HS-5 (cell line): Measurements from ENCODE around the gene RBM10.
"Not testable (repeated sequence)": the region's sequence is repeated elsewhere in the genome, so short reads cannot be mapped to it uniquely, and the experiment has no call there.

ENCODE experiments used
- DNase-seq: peaks from one replicate; pipeline ENCODE4 v3.0.0-alpha.2; 2012; ENCODE audit warnings: low read depth

The RBM10 gene, protein sequence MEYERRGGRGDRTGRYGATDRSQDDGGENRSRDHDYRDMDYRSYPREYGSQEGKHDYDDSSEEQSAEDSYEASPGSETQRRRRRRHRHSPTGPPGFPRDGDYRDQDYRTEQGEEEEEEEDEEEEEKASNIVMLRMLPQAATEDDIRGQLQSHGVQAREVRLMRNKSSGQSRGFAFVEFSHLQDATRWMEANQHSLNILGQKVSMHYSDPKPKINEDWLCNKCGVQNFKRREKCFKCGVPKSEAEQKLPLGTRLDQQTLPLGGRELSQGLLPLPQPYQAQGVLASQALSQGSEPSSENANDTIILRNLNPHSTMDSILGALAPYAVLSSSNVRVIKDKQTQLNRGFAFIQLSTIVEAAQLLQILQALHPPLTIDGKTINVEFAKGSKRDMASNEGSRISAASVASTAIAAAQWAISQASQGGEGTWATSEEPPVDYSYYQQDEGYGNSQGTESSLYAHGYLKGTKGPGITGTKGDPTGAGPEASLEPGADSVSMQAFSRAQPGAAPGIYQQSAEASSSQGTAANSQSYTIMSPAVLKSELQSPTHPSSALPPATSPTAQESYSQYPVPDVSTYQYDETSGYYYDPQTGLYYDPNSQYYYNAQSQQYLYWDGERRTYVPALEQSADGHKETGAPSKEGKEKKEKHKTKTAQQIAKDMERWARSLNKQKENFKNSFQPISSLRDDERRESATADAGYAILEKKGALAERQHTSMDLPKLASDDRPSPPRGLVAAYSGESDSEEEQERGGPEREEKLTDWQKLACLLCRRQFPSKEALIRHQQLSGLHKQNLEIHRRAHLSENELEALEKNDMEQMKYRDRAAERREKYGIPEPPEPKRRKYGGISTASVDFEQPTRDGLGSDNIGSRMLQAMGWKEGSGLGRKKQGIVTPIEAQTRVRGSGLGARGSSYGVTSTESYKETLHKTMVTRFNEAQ

DNA sequence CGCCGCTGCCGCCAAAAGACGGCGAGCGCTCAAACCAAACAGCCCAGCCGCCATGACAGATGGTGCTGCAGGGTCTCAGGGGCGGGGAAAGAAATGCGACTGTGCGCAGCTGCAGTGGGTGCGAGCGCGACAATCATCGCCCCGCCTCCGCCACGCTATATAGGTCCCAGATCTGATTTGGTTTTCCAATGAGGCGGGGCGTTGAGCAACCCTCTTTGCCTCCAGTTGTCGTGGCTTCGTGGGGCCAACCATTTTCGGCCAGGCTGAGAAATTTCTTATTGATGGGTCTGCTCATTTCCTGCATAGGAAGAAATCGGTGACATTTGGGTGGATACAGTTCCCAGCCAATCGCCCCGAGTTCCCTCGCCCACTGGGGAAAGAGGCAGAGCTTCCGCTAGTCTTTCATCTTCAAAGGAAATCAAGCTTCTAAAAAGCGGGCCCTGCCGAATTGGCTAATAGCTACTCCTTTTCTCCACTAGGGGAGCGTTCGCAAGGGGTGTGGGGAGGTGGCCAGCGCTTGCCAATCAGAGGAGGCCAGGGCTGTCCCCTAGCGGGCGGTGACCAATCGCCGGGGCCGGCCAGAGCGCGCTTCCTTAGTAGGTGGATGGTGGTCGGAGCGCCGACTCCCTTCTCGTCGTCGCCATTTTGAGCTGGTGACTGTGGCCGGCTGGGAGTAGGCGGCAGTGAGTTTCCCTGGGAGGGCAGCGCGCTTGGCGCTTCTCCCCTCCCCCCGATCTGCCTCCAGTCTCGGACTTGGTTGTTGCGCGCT is at the start of gene RBM10, which contains the start of gene NDUFB11:
Gene RBM10 (plus strand): TSS at position 596 of the 769 bp plus-strand sequence. CDS start 2,261 bp downstream, outside the sequence.
Gene NDUFB11 (minus strand): TSS at position 77 of the 769 bp plus-strand sequence. CDS start 23 bp downstream, at position 54.
- peak; percentile 70 for DNase-seq

DNA sequence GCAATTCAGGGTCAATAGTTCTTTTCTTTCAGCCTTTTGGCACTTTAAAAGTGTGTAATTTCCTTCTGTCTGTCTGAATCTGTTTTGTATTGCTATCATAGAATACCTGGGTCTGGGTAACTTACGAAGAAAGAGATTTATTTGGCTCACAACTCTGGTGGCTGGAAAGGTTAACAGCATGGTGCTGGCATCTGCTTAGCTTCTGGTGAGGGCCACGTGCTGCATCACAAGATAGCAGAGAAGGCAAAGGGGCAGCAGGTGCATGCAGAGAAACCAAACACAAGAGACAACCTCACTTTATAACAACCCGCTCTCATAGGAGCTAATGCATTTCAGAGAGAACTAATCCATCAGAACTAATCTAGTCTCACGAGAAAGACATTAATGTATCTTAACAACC is 48.0 kb upstream of the RBM10 start:
- no peak for DNase-seq

DNA sequence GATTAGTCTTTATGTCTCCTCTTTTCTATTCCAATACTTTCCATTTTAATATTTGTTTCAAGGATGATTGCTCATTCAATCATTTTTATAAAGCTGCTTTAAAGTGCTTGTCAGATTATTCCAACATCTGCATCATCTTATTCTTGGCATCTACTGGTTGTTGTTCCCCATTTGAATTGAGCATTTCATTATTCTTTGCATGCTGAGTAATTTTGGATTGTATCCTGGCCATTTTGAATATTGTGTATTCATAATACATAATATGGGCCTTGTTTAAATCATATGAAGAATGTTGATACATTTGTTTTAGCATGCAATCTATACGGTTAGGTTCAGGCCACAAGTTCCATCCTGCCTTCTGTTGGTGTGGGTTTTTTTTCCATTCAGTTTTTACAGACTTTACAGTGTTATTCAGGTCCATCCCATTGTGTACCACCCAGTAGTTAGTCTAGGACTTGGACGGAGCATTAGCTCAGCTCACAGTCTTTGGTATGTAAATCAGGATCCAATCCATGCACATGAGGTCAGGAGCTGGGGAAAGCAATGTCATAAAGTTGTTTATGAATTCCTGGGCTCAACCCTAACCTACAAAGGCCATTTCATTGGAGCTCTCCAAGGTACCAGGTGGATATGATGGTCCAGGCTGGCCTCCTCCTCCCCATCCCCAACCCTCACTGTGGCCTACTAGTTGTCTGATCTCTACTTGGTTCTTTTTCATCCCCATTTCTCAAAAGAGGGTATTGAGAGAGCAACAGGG is 46.5 kb upstream of the RBM10 start:
- no peak for DNase-seq

DNA sequence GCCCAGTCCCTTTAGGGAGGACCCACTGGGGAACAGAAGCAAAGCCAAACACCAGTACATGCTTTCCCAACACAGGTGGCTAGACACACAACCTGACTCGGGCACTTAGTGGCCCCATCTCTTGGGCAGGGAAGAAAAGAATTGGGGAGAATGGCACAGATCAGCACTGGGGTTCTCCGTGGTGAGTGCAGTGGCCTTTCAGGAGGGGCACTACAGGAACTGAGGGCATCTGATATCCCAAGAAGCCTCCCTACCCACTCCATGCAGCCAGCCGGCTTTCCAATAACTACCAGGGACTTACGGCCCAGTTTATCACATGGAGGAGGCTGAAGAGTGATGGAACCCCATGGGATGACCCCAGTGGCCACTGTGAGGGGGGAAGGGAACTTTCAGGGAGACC is 43.8 kb upstream of the RBM10 start:
- no peak for DNase-seq

DNA sequence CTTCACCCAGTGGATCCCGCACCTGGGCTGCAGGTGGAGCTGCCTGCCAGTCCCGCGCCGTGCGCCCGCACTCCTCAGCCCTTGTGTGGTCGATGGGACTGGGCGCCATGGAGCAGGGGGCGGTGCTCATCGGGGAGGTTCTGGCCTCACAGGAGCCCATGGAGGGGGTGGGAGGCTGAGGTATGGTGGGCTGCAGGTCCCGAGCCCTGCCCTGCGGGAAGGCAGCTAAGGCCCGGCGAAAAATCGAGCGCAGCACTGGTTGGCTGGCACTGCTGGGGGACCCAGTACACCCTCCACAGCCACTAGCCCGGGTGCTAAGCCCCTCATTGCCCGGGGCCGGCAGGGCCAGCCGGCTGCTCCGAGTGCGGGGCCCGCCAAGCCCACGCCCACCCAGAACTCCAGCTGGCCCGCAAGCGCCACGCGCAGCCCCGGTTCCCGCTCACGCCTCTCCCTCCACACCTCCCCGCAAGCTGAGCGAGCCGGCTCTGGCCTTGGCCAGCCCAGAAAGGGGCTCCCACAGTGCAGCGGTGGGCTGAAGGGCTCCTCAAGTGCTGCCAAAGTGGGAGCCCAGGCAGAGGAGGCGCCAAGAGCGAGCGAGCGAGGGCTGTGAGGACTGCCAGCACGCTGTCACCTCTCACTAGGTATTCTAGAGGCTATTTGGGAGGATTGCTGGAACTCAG is 33.9 kb upstream of the RBM10 start:
- DNase-seq, result not testable (repeated sequence)

DNA sequence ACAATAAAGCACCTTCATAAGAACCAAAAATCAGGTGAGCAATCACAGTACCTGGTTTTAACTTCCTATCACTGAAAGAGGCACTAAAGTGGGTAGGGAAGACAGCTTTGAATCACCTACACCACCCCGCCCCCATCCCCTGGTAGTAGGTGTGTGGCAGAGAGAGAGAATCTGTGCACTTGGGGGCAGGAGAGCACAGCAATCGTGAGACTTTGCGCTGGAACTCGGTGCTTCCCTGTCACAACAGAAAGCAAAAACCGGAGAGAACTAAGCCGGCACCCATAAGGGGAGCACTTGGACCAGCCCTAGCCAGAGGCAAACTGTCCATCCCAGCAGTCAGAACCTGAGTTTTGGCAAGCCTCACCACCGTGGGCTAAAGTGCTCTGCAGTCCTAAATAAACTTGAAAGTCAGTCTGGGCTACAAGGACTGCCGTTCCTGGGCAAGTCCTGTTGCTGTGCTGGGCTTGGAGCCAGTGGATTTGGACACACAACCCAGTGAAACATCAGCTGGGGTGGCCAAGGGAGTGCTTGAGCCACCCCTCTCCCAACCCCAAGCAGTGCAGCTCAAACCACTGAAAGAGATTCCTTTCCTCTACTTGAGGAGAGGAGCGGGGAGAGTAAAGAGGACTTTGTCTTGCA is 32.6 kb upstream of the RBM10 start:
- DNase-seq, result no peak

DNA sequence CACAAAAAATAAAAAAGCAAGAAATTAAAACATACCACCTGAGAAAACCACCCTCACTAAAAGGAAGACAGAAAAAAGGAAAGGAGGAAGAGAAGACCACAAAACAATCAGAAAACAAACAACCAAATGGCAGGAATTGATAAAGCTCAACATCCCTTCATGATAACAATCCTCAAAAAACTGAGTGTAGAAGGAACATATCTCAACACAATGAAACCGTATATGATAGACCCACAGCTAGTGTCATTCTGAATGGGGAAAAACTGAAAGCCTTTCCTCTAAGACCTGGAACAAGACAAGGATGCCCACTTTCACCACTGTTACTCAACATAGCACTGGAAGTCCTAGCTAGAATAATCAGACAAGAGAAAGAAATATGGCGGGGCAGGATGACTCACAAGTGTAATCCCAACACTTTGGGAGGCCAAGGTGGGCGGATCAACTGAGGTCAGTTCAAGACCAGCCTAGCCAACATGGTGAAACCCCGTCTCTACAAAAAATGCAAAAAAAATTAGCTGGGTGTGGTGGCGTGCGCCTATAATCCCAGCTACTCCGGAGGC is 28.4 kb upstream of the RBM10 start:
- DNase-seq, result not testable (repeated sequence)

DNA sequence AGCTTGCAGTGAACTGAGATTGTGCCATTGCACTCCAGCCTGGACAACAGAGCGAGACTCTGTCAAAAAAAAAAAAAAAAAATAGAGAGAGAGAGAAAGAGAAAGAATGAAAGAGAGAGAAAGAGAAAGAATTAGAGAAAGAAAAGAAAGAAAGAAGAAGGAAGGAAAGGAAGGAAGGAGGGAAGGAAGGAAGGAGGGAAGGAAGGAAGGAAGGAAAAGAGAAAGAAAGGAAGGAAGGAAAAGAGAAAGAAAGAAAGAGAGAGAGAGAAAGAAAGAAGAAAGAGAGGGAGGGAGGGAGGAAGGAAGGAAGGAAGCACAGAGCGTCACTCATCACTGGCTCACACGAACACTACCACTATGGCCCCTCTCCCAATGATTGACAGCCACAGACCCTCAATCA is 20.6 kb upstream of the RBM10 start:
- not testable (repeated sequence) for DNase-seq

DNA sequence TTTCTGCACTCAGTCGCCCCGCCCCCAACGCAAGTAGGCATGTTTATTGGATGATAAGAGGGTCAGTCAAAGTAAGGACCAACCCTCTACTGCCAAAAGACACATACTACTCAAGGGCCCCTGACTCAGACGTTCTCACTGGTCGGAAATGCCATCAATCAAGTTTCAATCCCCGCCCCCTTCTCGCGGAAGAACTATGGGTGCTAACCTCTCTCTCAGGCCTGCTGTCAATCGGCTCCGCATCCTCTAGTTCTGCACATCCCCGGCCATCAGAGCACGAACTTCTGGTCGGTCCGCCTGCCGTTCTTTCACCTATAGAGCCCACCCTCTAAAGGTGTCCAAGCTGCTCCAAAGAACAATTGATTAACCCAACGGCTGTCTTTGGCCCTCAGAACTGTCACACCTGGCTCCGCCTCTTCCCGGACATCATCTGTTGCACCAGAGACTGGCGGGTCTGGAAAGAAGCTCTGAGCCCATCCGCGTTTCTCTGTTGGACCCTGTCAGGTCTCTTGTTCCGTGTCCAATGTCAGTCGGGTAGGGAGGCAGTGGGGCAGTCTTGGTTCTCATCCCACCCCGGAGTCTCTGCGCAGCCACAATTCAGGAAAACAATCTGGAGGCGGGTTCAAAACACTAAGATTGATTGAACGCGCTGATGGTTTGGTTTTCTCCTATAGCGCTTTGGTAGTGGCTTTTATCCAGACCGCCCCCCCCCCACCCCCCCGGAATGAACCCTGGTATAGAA is 15.7 kb upstream of the RBM10 start:
- peak; percentile 81 for DNase-seq

DNA sequence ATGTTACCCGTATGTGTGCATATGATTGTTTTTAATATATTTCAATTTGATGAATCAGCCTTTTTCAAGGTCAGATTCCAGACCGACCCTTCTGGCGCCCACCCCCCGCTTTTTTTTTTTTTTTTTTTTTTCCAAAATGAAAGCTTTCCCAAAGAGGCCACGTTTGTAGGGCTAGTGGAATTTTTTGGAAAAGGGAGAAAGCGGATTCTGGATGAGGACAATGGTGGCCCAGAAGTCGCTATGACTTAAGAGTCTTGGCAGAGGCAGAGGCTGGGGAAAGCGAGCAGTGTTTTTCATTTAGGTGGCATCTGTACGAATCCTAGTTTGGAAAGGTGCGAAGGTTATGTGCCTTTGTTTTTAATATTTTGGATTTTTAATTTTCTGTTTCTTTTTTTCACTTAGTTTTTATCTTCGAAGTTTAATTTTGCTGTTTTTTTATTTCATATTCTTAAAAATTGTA is 15.1 kb upstream of the RBM10 start:
- DNase-seq, result no peak

DNA sequence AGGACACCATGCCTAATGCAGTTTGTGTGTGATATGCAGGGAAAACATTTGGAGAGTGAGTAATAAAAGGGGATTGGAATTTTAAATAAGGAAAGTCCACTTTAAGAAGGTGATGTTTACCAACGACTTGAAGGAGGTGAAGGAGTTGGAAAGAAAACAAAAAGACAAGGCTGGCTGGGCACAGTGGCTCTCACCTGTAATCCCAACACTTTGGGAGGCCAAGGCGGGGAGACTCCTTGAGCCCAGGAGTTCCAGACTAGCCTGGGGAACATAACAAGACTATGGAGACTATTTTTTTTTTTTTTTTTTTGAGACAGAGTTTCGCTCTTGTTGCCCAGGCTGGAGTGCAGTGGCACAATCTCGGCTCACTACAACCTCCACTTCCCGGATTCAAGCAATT is 11.5 kb upstream of the RBM10 start:
- no peak for DNase-seq

DNA sequence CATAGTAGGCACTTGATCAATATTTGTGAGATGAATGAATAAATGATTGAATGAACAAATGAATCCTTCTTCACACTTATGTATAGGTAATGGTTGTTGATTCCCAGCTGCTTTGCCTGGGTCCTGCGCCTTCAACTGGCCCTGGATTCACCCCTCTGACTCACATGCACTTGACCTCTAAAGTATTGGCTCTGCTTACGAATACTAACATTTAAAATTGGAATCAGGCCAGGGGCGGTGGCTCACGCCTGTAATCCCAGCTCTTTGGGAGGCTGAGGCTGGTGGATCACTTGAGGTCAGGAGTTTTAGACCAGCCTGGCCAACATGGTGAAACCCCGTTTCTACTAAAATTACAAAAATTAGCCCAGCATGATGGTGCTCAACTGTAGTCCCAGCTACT is 9.4 kb upstream of the RBM10 start:
- not testable (repeated sequence) for DNase-seq

DNA sequence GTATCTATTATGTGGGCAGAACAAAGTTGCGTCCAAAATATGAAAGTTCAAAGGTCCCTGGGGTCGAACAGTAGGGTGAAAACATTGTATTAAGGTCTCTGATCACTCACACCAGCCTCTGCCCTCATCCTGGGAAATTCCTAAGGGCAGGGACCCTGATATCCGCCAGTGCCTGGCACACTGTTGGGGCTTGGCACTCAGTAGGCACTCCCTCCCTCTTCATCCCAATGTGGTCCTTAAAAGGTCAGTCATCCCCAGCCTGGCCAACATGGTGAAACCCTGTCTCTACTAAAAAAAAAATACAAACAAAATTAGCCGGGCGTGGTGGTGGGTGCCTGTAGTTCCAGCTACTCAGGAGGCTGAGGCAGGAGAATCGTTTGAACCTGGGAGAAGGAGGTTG is 6.8 kb upstream of the RBM10 start:
- no peak for DNase-seq

DNA sequence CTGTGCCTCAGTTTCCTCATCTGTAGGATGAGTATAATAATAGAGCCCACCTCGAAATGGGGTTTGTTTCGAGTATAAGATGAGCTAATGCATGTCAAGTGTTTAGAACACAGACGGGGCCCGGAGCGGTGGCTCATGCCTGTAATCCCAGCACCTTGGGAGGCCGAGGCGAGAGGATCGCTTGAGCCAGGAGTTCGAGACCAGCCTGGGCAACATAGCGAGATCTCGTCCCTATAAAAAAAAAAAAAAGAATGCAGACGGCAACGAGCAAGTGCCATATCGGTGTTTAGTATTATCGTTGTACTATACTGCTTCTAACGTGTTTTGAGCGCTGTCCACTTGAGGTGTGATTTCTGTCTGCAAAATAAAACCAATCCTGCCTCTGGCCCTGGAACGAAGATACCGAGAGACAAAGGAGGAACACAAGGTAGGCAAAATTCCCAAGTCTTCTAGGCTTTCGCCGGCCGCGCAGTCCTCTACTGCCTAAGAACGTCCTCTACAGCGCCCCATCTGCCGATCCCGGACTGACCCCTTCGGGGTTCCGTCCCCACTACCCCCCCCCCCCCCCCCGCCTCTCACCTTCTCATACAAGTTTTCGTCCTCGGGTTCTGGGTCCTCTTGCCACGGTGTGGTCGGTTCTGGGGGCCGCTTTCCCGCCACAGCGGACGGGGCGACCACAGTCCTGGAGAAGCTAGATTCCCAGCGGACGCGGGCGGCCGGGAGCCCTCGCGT is 961 bp upstream of the RBM10 start:
- DNase-seq, result no peak

DNA sequence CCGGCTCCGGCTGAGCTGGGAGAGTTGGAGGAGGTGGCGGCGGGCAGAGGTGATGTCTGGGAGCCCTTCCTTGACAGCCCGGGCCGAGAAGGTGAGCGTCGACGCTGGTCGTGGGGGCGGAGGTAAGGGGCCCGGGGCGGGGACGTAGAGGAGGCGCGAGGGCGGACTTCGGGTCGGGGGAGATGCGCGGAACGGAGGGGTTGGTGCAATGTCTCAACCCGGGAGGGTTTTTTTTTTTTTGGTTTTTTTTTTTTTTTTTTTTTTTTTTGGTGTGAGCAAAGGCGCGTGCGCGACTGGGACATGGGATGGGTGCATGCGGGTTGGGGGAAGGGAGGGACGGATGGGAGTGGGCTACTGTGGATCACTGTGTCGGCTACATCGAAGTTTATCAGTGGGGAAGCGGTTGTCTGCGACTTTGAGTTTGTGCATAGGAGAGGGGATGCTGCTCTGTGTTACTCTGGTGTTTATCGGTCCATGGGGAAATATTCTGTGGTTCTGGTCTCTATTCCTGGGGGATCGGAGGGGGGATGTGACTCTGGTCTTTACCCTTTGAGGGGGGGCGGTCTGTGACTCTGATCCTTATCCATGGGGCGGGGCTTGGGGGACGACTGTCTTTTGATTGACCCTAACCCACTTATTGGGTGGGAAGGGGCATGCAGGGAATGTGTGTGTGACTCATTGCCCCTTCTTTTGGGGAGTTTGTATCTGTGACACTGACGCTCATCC is 537 bp downstream of the RBM10 start:
- DNase-seq, result no peak

DNA sequence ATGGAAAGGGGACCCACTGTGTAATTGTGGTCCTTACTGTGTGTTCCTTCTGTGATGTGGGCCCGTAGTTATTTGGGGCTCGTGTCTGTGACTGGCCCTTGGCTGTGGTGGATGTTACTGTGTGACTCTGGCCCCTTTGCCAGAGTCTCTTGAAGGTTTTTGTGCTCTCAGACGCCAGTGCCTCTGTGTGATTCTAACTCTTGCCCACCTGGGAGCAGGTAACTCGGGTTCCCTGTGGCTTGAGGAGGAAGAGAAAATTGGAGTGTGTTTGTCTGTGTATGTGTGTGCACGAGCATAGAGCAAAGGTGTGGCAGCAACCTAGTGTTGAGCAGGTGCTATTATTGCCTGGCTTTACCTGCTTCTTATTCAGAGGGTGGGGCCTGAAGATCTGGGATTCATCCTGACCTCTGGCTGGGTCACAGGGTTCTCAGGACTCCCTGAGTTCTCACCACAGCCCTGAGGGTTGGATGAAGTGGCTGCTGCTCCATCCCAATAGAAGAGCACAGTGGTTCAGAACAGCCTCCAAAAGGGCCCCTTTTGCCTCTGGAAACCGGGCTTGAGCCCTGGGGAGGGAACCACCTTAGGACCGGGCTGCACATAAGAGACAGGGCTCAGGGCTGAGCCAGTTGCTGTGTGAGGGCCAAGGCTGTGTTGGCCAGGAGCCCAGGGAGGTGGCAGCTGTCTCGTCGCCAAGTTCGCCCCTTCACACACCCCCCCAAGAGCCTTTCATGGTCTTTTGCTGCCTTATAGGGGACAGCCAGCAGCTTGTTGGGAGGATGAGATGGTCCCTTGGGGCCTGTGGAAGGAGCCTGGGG is 1.3 kb downstream of the RBM10 start:
- DNase-seq, result no peak
